Natural killer cell (primary cell): ENCODE data around the gene FBXO31. TPM values are rescaled to one million over a fixed set of nuclear protein-coding genes. Genes with fewer than 3 reads are reported as not detected.
A peak's percentile ranks its signal among the peaks of the same experiment; 100 is the strongest.
"Not testable (repeated sequence)": the region's sequence is repeated elsewhere in the genome, so short reads cannot be mapped to it uniquely, and the experiment has no call there.

Source experiments
- ATAC-seq, 3 donors: fragments of 150-1000 bp in 2 of 3; fragments of 200-7000 bp in 1 of 3; cut with Tn5 transposase; 1 replicate in 1 of 3; 2 replicates in 2 of 3; pipeline ENCODE4 v1.10.0; 2021; ENCODE audit warnings: mild to moderate bottlenecking in 2 of 3, moderate library complexity in 2 of 3
- DNase-seq, 2 donors: peaks; one replicate each; pipeline versions ENCODE4 v3.0.0 to v3.0.0-alpha.2; 2013 to 2021; ENCODE audit warnings: mixed read lengths in 1 of 2
- H3K27ac ChIP-seq: one replicate; pipeline ENCODE4 v1.5.1; 2013; ENCODE audit warnings: mild to moderate bottlenecking, low read length
- H3K27me3 ChIP-seq: one replicate; pipeline ENCODE4 v1.6.1; 2013; ENCODE audit warnings: low read length; ENCODE audit not compliant: control insufficient read depth, insufficient read depth
- H3K36me3 ChIP-seq: one replicate; pipeline ENCODE4 v1.6.1; 2013; ENCODE audit warnings: low read length; ENCODE audit not compliant: control insufficient read depth, insufficient read depth
- H3K4me1 ChIP-seq: one replicate; pipeline ENCODE4 v1.6.1; 2013; ENCODE audit warnings: low read length; ENCODE audit not compliant: control insufficient read depth, insufficient read depth
- H3K4me3 ChIP-seq: one replicate; pipeline ENCODE4 v1.5.1; 2013; ENCODE audit warnings: low read length
- H3K9me3 ChIP-seq: one replicate; pipeline ENCODE4 v1.6.1; 2013; ENCODE audit warnings: low read length; ENCODE audit not compliant: control insufficient read depth, insufficient read depth
- H3K27ac Mint-ChIP-seq, 2 donors: one replicate each; pipeline ENCODE4 v1.8.0; 2022; ENCODE audit warnings: mild to moderate bottlenecking in 2 of 2, mixed read lengths in 2 of 2, moderate library complexity in 1 of 2
- H3K27me3 Mint-ChIP-seq, 2 donors: one replicate each; pipeline ENCODE4 v1.8.0; 2022; ENCODE audit warnings: low read depth in 2 of 2, mixed read lengths in 2 of 2
- H3K36me3 Mint-ChIP-seq: one replicate; pipeline ENCODE4 v1.8.0; 2022; ENCODE audit warnings: mixed read lengths
- H3K4me1 Mint-ChIP-seq, 2 donors: one replicate each; pipeline ENCODE4 v1.8.0; 2022; ENCODE audit warnings: mixed read lengths in 2 of 2
- H3K4me3 Mint-ChIP-seq: one replicate; pipeline ENCODE4 v1.8.0; 2022; ENCODE audit warnings: mild to moderate bottlenecking, moderate library complexity, mixed read lengths
- H3K9me3 Mint-ChIP-seq, 2 donors: one replicate each; pipeline ENCODE4 v1.8.0; 2022; ENCODE audit warnings: mixed read lengths in 2 of 2
- WGBS: methylation state at CpG from one replicate; pipeline ENCODE4 v1.1.7; 2013; ENCODE audit warnings: missing lambda C conversion rate; ENCODE audit not compliant: insufficient coverage; 5-methylcytosine and 5-hydroxymethylcytosine counted together
- intact Hi-C: fragments of 100-400 bp; cut with micrococcal nuclease; formaldehyde crosslinking; loops from one replicate; pipeline ENCODE4 v1.14.2; 2022
- total RNA-seq, 4 donors: library from RNA; stranded (reverse); fragments of 120-200 nt in 1 of 4; gene quantifications; one replicate each; pipeline versions ENCODE4 v1.2.3 to v1.2.4, GENCODE V29; 2013 to 2022
- TF ChIP-seq, protein P1 (sequence below): fragments of 200-600 bp; IDR thresholded peaks from one replicate; pipeline ENCODE4 v1.8.0; 2022; ENCODE audit warnings: antibody characterized with exemption

The FBXO31 gene
- total RNA-seq, 3 donors from 2014 or later (not counting 1 experiment from before 2014, with no cell fraction given) = 32.2 to 47.2 (median 37.6) TPM

DNA sequence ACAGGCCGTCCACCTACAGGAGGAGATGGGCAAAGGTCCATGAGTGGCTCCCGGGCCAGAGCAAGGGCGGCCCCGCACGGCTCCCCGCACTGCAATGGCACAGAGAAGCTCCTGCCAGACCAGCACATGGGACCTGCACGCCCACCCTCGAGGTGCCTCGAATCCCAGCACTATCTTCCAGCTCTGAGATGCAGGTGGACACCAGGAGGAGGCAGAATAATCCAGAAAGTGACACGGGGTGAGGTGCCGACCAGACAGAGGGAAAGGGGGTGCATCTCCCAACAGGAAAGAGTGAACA, 39.9 kb downstream of the FBXO31 start:
- Histone ChIP-seq H3K4me1 (peaks cover 17% of the 10 kb centered on the region), H3K27ac (no peak overlapping the region), H3K9me3 (no peaks in the 10 kb centered on the region), H3K36me3 (peaks cover 25% of the 10 kb centered on the region), H3K4me3 (no peak overlapping the region), H3K27me3 (no peaks in the 10 kb centered on the region)
- H3K9me3 Mint-ChIP-seq = no peaks in the 10 kb centered on the region
- TF ChIP-seq, protein P1, sequence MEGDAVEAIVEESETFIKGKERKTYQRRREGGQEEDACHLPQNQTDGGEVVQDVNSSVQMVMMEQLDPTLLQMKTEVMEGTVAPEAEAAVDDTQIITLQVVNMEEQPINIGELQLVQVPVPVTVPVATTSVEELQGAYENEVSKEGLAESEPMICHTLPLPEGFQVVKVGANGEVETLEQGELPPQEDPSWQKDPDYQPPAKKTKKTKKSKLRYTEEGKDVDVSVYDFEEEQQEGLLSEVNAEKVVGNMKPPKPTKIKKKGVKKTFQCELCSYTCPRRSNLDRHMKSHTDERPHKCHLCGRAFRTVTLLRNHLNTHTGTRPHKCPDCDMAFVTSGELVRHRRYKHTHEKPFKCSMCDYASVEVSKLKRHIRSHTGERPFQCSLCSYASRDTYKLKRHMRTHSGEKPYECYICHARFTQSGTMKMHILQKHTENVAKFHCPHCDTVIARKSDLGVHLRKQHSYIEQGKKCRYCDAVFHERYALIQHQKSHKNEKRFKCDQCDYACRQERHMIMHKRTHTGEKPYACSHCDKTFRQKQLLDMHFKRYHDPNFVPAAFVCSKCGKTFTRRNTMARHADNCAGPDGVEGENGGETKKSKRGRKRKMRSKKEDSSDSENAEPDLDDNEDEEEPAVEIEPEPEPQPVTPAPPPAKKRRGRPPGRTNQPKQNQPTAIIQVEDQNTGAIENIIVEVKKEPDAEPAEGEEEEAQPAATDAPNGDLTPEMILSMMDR = no peak
- ATAC-seq (no peak), DNase-seq (no peak)
- H3K27me3 Mint-ChIP-seq = no peaks in the 10 kb centered on the region
- peaks cover 6 to 14% of the 10 kb centered on the region in 2 donors for H3K4me1 Mint-ChIP-seq
- peak overlapping the region; percentile 9 for H3K4me3 Mint-ChIP-seq
- no peaks in the 10 kb centered on the region for H3K36me3 Mint-ChIP-seq
- WGBS = 95% methylated on average over 11 of the region's 11 CpGs
- intact Hi-C loops = no loop called here
- peak overlapping the region in 1 of 2 donors; percentile 51 for H3K27ac Mint-ChIP-seq

DNA sequence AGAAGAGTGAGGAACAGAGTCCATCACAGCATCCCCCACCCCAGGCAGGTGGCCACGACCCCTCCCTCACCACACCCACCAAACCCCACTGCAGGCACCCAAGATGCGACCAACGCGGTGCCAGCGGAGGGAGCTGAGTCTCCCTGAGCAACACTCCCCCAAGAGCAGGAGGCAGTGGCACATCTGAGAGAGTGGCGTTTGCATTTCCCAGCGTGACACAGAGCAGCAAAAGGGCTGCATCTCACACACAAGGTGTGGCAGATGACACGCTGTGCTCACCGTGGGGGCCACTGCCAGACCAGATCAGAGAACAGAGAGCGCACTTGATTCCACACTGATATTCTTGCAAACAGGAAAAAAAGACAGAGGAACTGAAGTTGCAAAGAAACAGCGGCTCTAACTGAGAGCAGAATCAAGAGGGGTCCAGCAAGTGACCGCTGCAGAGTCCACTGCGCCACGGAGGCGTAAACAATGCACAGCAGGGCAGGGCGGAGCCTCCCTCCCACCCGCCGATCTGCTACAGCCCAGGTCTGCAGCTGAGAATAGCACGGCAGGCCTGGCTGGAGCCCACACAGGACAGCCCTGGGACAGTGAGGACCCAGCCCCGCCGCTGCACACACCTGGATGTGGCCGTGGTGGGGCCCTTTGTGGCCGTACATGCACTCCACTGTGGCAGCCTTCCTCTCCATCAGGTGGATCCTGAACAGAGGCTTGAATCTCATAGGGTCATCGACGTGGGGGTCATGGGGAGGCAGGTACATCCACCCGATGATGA, 40.4 kb downstream of the FBXO31 start:
- 88% methylated on average over 26 of the region's 26 CpGs for WGBS
- DNase-seq (no peak), ATAC-seq (no peak)
- TF ChIP-seq, protein P1 = no peak
- intact Hi-C loops = no loop called here
- H3K27me3 Mint-ChIP-seq = no peaks in the 10 kb centered on the region
- Histone ChIP-seq H3K27me3 (no peaks in the 10 kb centered on the region), H3K4me1 (peaks cover 17% of the 10 kb centered on the region), H3K27ac (no peak overlapping the region), H3K4me3 (no peak overlapping the region), H3K36me3 (peaks cover 25% of the 10 kb centered on the region), H3K9me3 (no peaks in the 10 kb centered on the region)
- H3K9me3 Mint-ChIP-seq = no peaks in the 10 kb centered on the region
- no peaks in the 10 kb centered on the region for H3K36me3 Mint-ChIP-seq
- peak overlapping the region in 1 of 2 donors; percentile 51 for H3K27ac Mint-ChIP-seq
- H3K4me3 Mint-ChIP-seq = peak overlapping the region; percentile 55
- peaks cover 6 to 14% of the 10 kb centered on the region in 2 donors for H3K4me1 Mint-ChIP-seq

DNA sequence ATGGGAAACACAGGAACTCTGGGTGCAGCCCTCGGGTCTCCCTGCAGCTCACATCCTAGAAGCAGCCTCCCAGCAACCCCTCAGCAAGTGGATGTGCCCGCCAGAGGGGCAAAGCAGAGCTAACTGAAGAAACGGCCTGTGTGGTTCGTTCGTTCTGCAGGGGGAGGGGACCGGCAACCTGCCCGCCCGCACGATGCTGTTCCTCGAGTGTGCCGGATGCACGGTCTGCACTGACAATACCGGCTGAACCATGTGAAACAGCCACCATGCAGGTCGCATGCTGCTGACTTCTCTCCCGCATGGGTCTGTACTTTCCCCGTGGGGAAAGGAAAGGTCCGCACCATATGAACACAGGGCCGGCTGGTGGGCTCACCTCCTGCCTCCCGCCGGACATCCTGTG, 41.1 kb downstream of the FBXO31 start:
- H3K27me3 ChIP-seq = no peaks in the 10 kb centered on the region
- no peaks in the 10 kb centered on the region for H3K9me3 ChIP-seq
- no peak overlapping the region for H3K4me3 ChIP-seq
- intact Hi-C loops = no loop called here
- WGBS = 96% methylated on average over 20 of the region's 20 CpGs
- no peak for ATAC-seq
- Mint-ChIP-seq H3K36me3 (no peaks in the 10 kb centered on the region), H3K27me3 (no peaks in the 10 kb centered on the region), H3K27ac (no peak overlapping the region), H3K9me3 (no peaks in the 10 kb centered on the region), H3K4me1 (peaks cover 7 to 14% of the 10 kb centered on the region in 2 donors), H3K4me3 (no peak overlapping the region)
- peaks cover 25% of the 10 kb centered on the region for H3K36me3 ChIP-seq
- H3K4me1 ChIP-seq = peaks cover 17% of the 10 kb centered on the region
- no peak for DNase-seq
- H3K27ac ChIP-seq = no peak overlapping the region
- TF ChIP-seq, protein P1 = no peak

DNA sequence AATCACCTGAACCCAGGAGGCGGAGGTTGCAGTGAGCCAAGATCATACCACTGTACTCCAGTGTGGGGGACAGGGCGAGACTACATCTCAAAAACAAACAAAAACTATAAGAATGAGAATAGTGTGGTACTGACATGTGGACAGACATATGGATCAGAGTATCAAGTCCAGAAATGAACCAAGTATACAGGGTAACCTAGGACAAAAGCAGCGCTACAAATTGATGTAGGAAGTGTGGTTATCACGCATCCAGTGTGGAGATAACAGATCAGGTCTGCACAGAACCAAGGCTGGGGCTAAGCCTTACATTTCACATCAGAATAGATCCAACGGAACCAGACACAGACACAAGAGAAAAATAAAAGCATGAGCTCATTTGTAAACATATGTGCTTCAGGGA, 43.4 kb downstream of the FBXO31 start:
- intact Hi-C loops = no loop called here
- no peaks in the 10 kb centered on the region for H3K9me3 ChIP-seq
- WGBS = 96% methylated on average over 3 of the region's 5 CpGs

DNA sequence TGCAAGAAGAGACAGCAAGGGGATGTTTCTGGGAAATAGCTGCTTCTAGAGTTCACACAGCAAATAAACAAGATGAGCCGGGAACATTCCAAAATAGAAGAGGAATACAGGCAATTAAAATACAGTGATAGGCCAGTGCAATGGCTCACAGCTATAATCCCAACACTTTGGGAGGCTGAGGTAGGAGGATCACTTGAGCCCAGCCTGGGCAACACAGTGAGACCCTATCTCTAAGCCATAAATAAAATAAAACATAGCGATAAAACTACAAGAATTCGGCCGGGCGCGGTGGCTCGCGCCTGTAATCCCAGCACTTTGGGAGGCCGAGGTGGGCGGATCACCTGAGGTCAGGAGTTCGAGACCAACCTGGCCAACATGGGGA, 43.9 kb downstream of the FBXO31 start:
- H3K27ac ChIP-seq, H3K27me3 Mint-ChIP-seq, H3K9me3 ChIP-seq, H3K4me1 ChIP-seq, H3K4me3 ChIP-seq, H3K36me3 Mint-ChIP-seq, DNase-seq, H3K9me3 Mint-ChIP-seq, H3K27ac Mint-ChIP-seq, intact Hi-C loops, ATAC-seq, H3K27me3 ChIP-seq, H3K4me3 Mint-ChIP-seq: not testable (repeated sequence)
- peaks cover 35% of the 10 kb centered on the region for H3K36me3 ChIP-seq
- 98% methylated on average over 11 of the region's 11 CpGs for WGBS
- peaks cover 11 to 12% of the 10 kb centered on the region in 2 donors for H3K4me1 Mint-ChIP-seq

More for the DNA sequence above, 43.4 kb downstream of the FBXO31 start:
- H3K27ac ChIP-seq = no peak overlapping the region
- H3K4me1 ChIP-seq = peaks cover 12% of the 10 kb centered on the region
- Mint-ChIP-seq H3K4me1 (peaks cover 11 to 12% of the 10 kb centered on the region in 2 donors), H3K36me3 (no peaks in the 10 kb centered on the region), H3K9me3 (no peaks in the 10 kb centered on the region), H3K27me3 (no peaks in the 10 kb centered on the region), H3K27ac (peak overlapping the region in 1 of 2 donors; percentile 18), H3K4me3 (no peak overlapping the region)
- DNase-seq = no peak
- peaks cover 30% of the 10 kb centered on the region for H3K36me3 ChIP-seq
- TF ChIP-seq, protein P1 = no peak
- H3K27me3 ChIP-seq = no peaks in the 10 kb centered on the region
- no peak for ATAC-seq
- no peak overlapping the region for H3K4me3 ChIP-seq
